Neutrophil (primary cell): Measurements from ENCODE around the gene RTP3.

Source experiments
- H3K27ac ChIP-seq: fragments of 200-600 bp; sonication (generic); 2 replicates; pipeline ENCODE4 v1.5.1; 2016; ENCODE audit warnings: mild to moderate bottlenecking, moderate library complexity
- H3K27me3 ChIP-seq: fragments of 200-600 bp; sonication (generic); 2 replicates; pipeline ENCODE4 v1.6.0; 2016; ENCODE audit warnings: mild to moderate bottlenecking
- H3K36me3 ChIP-seq: fragments of 200-600 bp; sonication (generic); 2 replicates; pipeline ENCODE4 v1.5.1; 2017
- H3K4me1 ChIP-seq, 2 experiments: fragments of 200-600 bp in 1 of 2; sonication (generic) in 1 of 2; 1 replicate in 1 of 2; 2 replicates in 1 of 2; pipeline versions ENCODE4 v1.5.1 to v1.6.1; 2013 to 2016; ENCODE audit warnings: low read depth in 1 of 2, low read length in 1 of 2, mild to moderate bottlenecking in 1 of 2, moderate library complexity in 1 of 2; ENCODE audit not compliant: control insufficient read depth in 1 of 2, insufficient read depth in 1 of 2
- H3K4me3 ChIP-seq, 2 experiments: fragments of 200-600 bp in 1 of 2; sonication (generic) in 1 of 2; 1 replicate in 1 of 2; 2 replicates in 1 of 2; pipeline ENCODE4 v1.5.1; 2013 to 2016; ENCODE audit warnings: low read depth in 1 of 2, low read length in 1 of 2, mild to moderate bottlenecking in 1 of 2, moderate library complexity in 1 of 2
- H3K9me3 ChIP-seq: fragments of 200-600 bp; sonication (generic); 2 replicates; pipeline ENCODE4 v1.5.1; 2016
- TF ChIP-seq, protein P1 (sequence below): fragments of 200-600 bp; sonication (generic); IDR thresholded peaks from 2 replicates; pipeline ENCODE4 v1.5.1; 2016; ENCODE audit warnings: antibody characterized with exemption

The RTP3 gene

DNA sequence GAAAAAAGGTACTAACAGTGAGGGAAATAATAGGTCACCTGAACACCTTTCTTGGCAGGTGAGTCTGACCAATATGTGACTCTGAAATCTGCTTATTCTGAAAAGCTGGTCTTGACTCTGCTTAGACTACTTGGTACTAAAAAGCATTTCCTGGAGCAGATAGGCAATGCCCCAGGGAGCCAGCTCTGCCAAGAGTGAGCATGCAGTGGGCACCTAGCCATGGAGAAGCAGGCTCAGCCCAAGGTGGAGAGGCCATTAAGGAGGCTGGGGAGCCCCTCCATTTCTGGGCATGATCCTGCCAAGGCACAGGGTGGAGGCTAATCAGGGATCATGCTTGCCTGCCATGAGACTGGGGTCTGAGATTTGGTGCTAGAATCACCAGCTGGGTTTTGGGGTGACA lies 31.5 kb upstream of the RTP3 start:
- Histone ChIP-seq H3K27ac (peak overlapping the region; percentile 88), H3K9me3 (no peaks in the 10 kb centered on the region), H3K36me3 (no peaks in the 10 kb centered on the region), H3K4me3 (no peak overlapping the region), H3K27me3 (no peaks in the 10 kb centered on the region), H3K4me1 (peaks cover 100% of the 10 kb centered on the region in 2 experiments)
- TF ChIP-seq, protein P1, sequence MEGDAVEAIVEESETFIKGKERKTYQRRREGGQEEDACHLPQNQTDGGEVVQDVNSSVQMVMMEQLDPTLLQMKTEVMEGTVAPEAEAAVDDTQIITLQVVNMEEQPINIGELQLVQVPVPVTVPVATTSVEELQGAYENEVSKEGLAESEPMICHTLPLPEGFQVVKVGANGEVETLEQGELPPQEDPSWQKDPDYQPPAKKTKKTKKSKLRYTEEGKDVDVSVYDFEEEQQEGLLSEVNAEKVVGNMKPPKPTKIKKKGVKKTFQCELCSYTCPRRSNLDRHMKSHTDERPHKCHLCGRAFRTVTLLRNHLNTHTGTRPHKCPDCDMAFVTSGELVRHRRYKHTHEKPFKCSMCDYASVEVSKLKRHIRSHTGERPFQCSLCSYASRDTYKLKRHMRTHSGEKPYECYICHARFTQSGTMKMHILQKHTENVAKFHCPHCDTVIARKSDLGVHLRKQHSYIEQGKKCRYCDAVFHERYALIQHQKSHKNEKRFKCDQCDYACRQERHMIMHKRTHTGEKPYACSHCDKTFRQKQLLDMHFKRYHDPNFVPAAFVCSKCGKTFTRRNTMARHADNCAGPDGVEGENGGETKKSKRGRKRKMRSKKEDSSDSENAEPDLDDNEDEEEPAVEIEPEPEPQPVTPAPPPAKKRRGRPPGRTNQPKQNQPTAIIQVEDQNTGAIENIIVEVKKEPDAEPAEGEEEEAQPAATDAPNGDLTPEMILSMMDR: no peak

DNA sequence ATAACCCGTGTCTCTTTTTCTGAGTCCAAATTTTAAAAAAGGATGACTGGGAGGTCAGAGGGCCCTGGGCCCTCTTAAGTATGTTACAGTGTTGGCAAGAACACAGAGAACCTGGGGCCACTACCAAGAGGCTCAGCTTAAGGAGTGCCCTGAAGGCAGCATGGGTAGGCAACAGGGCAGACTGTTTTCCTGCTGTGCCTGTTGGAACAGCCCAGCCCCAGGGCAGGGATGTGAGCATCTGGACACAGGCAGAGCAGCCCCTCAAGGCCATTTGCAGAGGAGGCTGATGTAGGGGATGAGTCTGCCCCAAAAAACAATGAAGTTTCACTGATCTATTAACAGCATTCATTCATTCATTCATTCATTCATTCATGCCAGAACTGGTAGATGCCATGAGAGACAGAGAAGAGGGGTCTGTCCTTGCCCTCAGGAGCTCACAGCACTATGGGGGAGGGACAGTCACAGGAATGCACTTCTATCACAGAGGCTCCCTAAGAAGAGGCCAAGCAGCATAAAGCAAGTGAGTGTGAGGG lies 30.8 kb upstream of the RTP3 start:
- Histone ChIP-seq H3K27ac (peak overlapping the region; percentile 88), H3K4me3 (no peak overlapping the region), H3K27me3 (no peaks in the 10 kb centered on the region), H3K9me3 (no peaks in the 10 kb centered on the region), H3K4me1 (peaks cover 100% of the 10 kb centered on the region in 2 experiments), H3K36me3 (no peaks in the 10 kb centered on the region)
- TF ChIP-seq, protein P1: no peak

DNA sequence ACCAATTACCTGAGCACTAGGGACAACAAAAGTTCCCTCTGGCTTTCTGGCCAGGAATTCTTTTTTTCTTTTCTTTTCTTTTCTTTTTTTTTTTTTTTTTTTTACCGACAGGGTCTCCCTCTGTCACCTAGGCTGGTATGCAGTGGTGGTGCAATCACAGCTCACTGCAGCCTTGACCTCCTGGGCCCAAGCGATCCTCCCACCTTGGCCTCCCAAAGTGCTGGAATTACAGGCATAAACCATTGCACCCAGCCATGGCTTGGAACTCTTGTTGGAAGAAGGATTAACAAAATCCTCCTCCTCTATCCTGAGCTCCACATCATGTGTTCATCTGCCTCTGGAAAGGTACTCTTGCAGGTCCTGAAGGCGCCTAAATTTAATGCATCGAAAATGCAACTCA lies 30.2 kb upstream of the RTP3 start:
- no peak overlapping the region for H3K4me3 ChIP-seq
- H3K27me3 ChIP-seq: no peaks in the 10 kb centered on the region
- TF ChIP-seq, protein P1: no peak
- H3K4me1 ChIP-seq: peaks cover 100% of the 10 kb centered on the region in 2 experiments
- H3K9me3 ChIP-seq: no peaks in the 10 kb centered on the region
- H3K36me3 ChIP-seq: no peaks in the 10 kb centered on the region
- peak overlapping the region; percentile 88 for H3K27ac ChIP-seq

DNA sequence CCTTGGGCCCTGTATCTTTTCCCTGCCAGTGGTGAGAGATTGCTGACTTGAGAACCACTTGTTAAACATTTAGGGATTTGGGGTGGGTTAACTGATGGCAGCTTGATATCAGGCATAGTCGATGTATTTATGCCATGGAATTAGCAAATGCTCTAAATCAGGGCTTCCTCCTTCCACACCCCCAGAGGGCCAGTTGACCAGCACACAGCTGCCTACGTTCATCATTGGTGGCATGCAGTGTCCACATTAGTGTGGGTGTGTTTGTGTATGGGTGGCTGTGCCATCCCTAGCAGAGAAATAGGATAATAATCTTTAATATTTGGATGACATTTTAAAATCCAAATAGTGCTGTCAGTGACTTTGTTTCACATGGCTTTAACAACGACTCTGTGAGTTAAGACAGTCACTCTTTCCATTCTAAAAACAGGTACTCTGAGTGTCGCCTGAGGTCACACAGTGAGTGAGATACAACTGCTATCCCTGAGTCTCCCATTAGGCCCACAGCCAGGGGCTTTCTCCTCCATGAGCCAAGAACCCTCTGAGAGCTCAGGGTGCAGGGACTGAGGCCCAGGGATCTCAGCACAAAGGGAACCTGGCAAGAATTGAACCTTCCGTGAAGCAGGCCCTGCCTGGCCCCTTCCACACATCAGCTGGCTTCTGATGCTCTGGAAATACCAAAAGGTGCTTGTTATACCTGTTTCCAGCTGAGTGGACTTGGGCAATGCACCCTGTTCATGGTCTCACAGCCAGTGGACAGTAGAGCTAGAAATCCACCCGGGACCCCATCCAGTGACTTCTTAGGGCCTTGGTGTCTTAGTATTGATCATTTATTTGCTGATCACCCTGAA lies 28.8 kb upstream of the RTP3 start:
- Histone ChIP-seq H3K4me3 (peak overlapping the region in 1 of 2 experiments; percentile 12), H3K36me3 (no peaks in the 10 kb centered on the region), H3K27me3 (no peaks in the 10 kb centered on the region), H3K27ac (peak overlapping the region; percentile 79), H3K9me3 (no peaks in the 10 kb centered on the region), H3K4me1 (peaks cover 98% of the 10 kb centered on the region in 2 experiments)
- TF ChIP-seq, protein P1: no peak

DNA sequence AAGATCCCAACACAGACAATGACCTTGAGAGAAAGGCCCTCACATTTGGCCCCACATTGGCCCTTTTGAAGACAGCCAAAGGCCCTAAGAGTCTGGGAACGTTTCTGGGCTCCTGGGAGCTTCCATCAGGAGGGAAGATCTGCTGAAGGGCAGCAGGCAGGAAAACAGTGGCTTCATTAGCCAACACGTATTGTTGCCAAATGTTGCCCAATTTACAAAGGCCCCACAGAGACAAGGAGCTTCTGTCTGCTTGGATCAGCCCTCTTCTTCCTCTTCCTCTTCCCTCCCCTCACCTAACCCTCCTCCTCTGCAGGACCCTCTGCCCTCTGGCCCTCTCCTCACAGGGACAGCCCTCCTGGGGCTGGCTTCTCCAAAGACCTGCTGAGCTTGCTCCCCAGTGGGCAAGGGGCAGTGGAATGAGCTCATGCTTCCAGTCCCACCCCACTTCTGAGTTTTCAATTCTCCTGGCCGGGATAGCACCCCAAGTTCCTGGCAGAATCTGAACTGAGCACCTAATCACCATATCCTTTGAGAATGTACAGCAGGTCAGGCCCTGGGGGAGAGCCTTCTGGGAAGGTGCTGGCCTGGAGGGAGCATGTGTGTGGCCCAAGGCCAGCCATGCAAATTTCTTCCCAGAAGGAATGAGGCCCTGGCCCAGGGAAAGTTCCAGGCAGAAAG lies 28.0 kb upstream of the RTP3 start:
- H3K4me1 ChIP-seq: peaks cover 89% of the 10 kb centered on the region in 2 experiments
- H3K36me3 ChIP-seq: no peaks in the 10 kb centered on the region
- no peaks in the 10 kb centered on the region for H3K9me3 ChIP-seq
- TF ChIP-seq, protein P1: no peak
- H3K27me3 ChIP-seq: no peaks in the 10 kb centered on the region
- H3K27ac ChIP-seq: peak overlapping the region; percentile 79
- H3K4me3 ChIP-seq: peak overlapping the region in 1 of 2 experiments; percentile 12
